ENCODE results near the gene MYO5C. TPM values are rescaled to one million over a fixed set of nuclear protein-coding genes. Genes with fewer than 3 reads are reported as not detected.
A peak's percentile ranks its signal among the peaks of the same experiment; 100 is the strongest.

Gene MYO5C
- total and polyA plus RNA-seq, 2 of the 13 experiments (the other 11 are each of a cell fraction or from before 2014, with no cell fraction given), result 15.7 to 23.7 TPM

GRCh38 chr15:52186651-52187486 is 108.7 kb downstream of the MYO5C start:
- ATAC-seq (peak; percentile 25), DNase-seq (ENCODE audit: low spot score) (no peak), FAIRE-seq (no peak)
- ChIA-PET CTCF (ENCODE audit: low intra/inter-chr PET ratio, low total read pairs) (no interaction called here), POLR2A (no interaction called here)
- no peak overlapping the region for H3K4me2 ChIP-seq (ENCODE audit: low read depth, low read length)
- H4K20me1 ChIP-seq (ENCODE audit: insufficient read depth, low read length), result no peaks in the 10 kb centered on the region
- H3K4me3 ChIP-seq (replicated peaks in 1 of 3; ENCODE audit: insufficient read depth in 1 of 3, low read depth in 2 of 3, low read length in 3 of 3), result no peak overlapping the region
- peaks cover 50% of the 10 kb centered on the region for H3K4me1 ChIP-seq (ENCODE audit: insufficient read depth, low read length)
- no peaks in the 10 kb centered on the region for H3K79me2 ChIP-seq (ENCODE audit: insufficient read depth, low read length)
- no TSS peak for BruUV-seq (replicated peaks)
- TF ChIP-seq SAFB2 (CRISPR knock-in tag; IDR thresholded peaks at IDR 0.05; ENCODE audit: borderline replicate concordance, low read depth), result no peak
- TF ChIP-seq MYC (CRISPR knock-in tag; IDR thresholded peaks at IDR 0.05; ENCODE audit: borderline replicate concordance), result no peak
- no peak for TF ChIP-seq HMGA1 (CRISPR knock-in tag; conservative IDR thresholded peaks at IDR 0.05)
- TF ChIP-seq TFAP4 (IDR thresholded peaks at IDR 0.05; ENCODE audit: borderline replicate concordance, low read depth), result peak; percentile 26; the same call in 1 of the 2 replicates
- no peak for TF ChIP-seq ZMAT3 (CRISPR knock-in tag; conservative IDR thresholded peaks at IDR 0.05)
- TF ChIP-seq PITX1 (CRISPR knock-in tag; IDR thresholded peaks at IDR 0.05), result peak; percentile 49; the same call in 1 of the 2 replicates
- TF ChIP-seq RXRA (CRISPR knock-in tag; IDR thresholded peaks at IDR 0.05), result 0 out of 2 replicates have a peak, but pooled peaks have one; percentile 22
- TF ChIP-seq ZBTB14 (CRISPR knock-in tag; IDR thresholded peaks at IDR 0.05), result no peak
- intact Hi-C loops (cut with micrococcal nuclease; ENCODE audit: unreplicated experiment) (loop anchor here (10.0 kb wide), 1 partner anchor 548 kb away; no protein-coding TSS in a partner anchor), in situ Hi-C loops (cut with HindIII; ENCODE audit: extremely low pct_ligation_motif_present, low pct_unique_long_range_greater_than_20kb) (no loop called here)
- no peaks in the 10 kb centered on the region for H3K36me3 ChIP-seq (replicated peaks in 1 of 2; ENCODE audit: control insufficient read depth in 1 of 2, insufficient read depth in 2 of 2, low read length in 2 of 2)
- H3K9me3 ChIP-seq (ENCODE audit: low read length), result no peaks in the 10 kb centered on the region
- no peak overlapping the region for H3K9ac ChIP-seq (ENCODE audit: insufficient read depth, low read depth, low read length)
- H3K27me3 ChIP-seq (ENCODE audit: control insufficient read depth in 1 of 2, insufficient read depth in 2 of 2, low read length in 2 of 2), result no peaks in the 10 kb centered on the region
- no peak overlapping the region for H2AFZ ChIP-seq (ENCODE audit: low read length)
- WGBS (ENCODE audit: low lambda C conversion rate), result 61% methylated on average over 11 of the region's 11 CpGs
- H3K27ac ChIP-seq (ENCODE audit: extremely low read length, insufficient read depth, low read length), result no peak overlapping the region
